Keratinocyte (primary cell): ENCODE data around the gene ADCY10. TPM values are rescaled to one million over a fixed set of nuclear protein-coding genes. Genes with fewer than 3 reads are reported as not detected.

Experiments used
- DNase-seq: peaks from one replicate; pipeline ENCODE4 v3.0.0-alpha.2; 2011; ENCODE audit warnings: low read depth, missing footprints, low spot score
- FAIRE-seq: peaks from 2 replicates; lab custom pipeline; 2011; peaks lifted over from hg19 to GRCh38; lab: Jason Lieb, UNC
- H2AFZ ChIP-seq: 2 replicates; pipeline ENCODE4 v1.6.0; 2012; ENCODE audit warnings: low read length, control low read depth, inconsistent platforms; ENCODE audit not compliant: control insufficient read depth
- H3K27ac ChIP-seq: 2 replicates; pipeline ENCODE4 v1.5.1; 2011; ENCODE audit warnings: low read length; ENCODE audit not compliant: control insufficient read depth, insufficient read depth
- H3K27me3 ChIP-seq: 3 replicates; pipeline ENCODE4 v1.6.0; 2011; ENCODE audit warnings: low read length; ENCODE audit not compliant: control insufficient read depth, insufficient read depth; ENCODE audit errors: extremely low read depth
- H3K36me3 ChIP-seq, 2 experiments: 2 replicates in 1 of 2; 3 replicates in 1 of 2; pipeline ENCODE4 v1.5.1; 2011; ENCODE audit warnings: low read length in 2 of 2, mild to moderate bottlenecking in 1 of 2; ENCODE audit not compliant: control insufficient read depth in 2 of 2, insufficient read depth in 2 of 2; ENCODE audit errors: extremely low read depth in 1 of 2
- H3K4me1 ChIP-seq: 3 replicates; pipeline ENCODE4 v1.5.1; 2011; ENCODE audit warnings: low read length; ENCODE audit not compliant: control insufficient read depth, insufficient read depth; ENCODE audit errors: extremely low read depth
- H3K4me2 ChIP-seq: 3 replicates; pipeline ENCODE4 v1.6.0; 2011; ENCODE audit warnings: low read depth, low read length; ENCODE audit not compliant: control insufficient read depth, insufficient read depth; ENCODE audit errors: extremely low read depth
- H3K4me3 ChIP-seq, 3 experiments: fragments of 200-600 bp in 1 of 3; sonication (generic) in 1 of 3; 2 replicates in 2 of 3; 3 replicates in 1 of 3; pipeline ENCODE4 v1.5.1; 2011 to 2016; ENCODE audit warnings: low read length in 3 of 3, mild to moderate bottlenecking in 3 of 3, control low read depth in 2 of 3, inconsistent platforms in 1 of 3, low read depth in 1 of 3, mixed read lengths in 1 of 3, mixed run types in 1 of 3, moderate library complexity in 1 of 3; ENCODE audit not compliant: control insufficient read depth in 2 of 3, insufficient read depth in 2 of 3; ENCODE audit errors: extremely low read depth in 1 of 3
- H3K79me2 ChIP-seq: 2 replicates; pipeline ENCODE4 v1.6.0; 2012; ENCODE audit warnings: low read length; ENCODE audit not compliant: control insufficient read depth, insufficient read depth
- H3K9ac ChIP-seq: 3 replicates; pipeline ENCODE4 v1.6.0; 2011; ENCODE audit warnings: low read length; ENCODE audit not compliant: control insufficient read depth, insufficient read depth; ENCODE audit errors: extremely low read depth
- H3K9me1 ChIP-seq: 3 replicates; pipeline ENCODE4 v1.6.0; 2011; ENCODE audit warnings: low read length; ENCODE audit not compliant: control insufficient read depth, insufficient read depth; ENCODE audit errors: extremely low read depth
- H3K9me3 ChIP-seq: 2 replicates; pipeline ENCODE4 v1.5.1; 2012; ENCODE audit warnings: low read depth, low read length; ENCODE audit not compliant: control insufficient read depth
- H4K20me1 ChIP-seq: 3 replicates; pipeline ENCODE4 v1.6.0; 2011; ENCODE audit warnings: low read length; ENCODE audit not compliant: control insufficient read depth, insufficient read depth; ENCODE audit errors: extremely low read depth
- CTCF ChIP-seq, 3 experiments: IDR thresholded peaks in 1 of 3; conservative IDR thresholded peaks in 1 of 3; optimal IDR thresholded peaks in 1 of 3; 2 replicates in 2 of 3; 3 replicates in 1 of 3; pipeline versions ENCODE3 to v1.5.1; 2011; ENCODE audit warnings: low read length in 3 of 3, mild to moderate bottlenecking in 3 of 3, moderate library complexity in 2 of 3, control low read depth in 1 of 3, inconsistent platforms in 1 of 3; ENCODE audit not compliant: insufficient read depth in 2 of 3; ENCODE audit errors: extremely low read depth in 1 of 3
- EZH2 ChIP-seq: IDR thresholded peaks from one replicate; pipeline ENCODE4 v1.6.1; 2012; ENCODE audit warnings: inconsistent platforms, mild to moderate bottlenecking, low read length, moderate library complexity
- dilution Hi-C: fragments of 300-500 bp; cut with MboI; formaldehyde crosslinking; loops from one replicate; pipeline ENCODE4 v1.7.0; 2020; ENCODE audit warnings: low sequenced_read_pairs; ENCODE audit not compliant: extremely low pct_ligation_motif_present
- polyA plus RNA-seq, 5 experiments: library from polyadenylated mRNA; depleted of rRNA in 3 of 5; stranded (reverse) in 3 of 5; stranded (forward) in 1 of 5; unstranded in 1 of 5; fragments of >200 nt; gene quantifications; 1 replicate in 1 of 5; 2 replicates in 3 of 5; 3 replicates in 1 of 5; pipeline versions ENCODE4 v1.2.1 to v1.2.3, GENCODE V29; 2011 to 2012; ENCODE audit warnings: missing spikeins in 2 of 5, low read depth in 1 of 5, low replicate concordance in 1 of 5

Gene ADCY10
- polyA plus RNA-seq, 1 donor (not counting 4 experiments of a cell fraction or from before 2014, with no cell fraction given), result 0.04 TPM

DNA sequence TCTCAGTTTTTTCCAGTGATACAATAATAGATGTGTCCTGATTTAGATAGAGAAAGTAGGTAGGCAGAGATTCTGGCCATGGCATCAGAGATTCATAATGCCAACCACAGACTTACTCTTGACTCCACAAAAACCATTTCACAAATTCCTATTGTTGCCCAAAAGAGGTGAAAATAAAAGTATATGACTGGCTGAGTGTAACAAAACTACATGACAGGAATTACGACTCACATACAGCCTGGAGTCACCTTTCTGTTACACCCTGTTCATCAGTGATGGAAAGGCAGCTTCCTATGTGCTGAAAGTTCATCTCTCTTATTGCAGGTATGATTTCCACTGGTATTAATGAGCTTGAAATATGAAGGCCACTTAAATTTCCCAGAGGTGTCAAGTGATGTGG is 119.9 kb downstream of the ADCY10 start:
- H3K9ac ChIP-seq, result no peak overlapping the region
- TF ChIP-seq CTCF (optimal IDR thresholded peaks at IDR 0.05 in 1 of 3, IDR thresholded peaks at IDR 0.05 in 1 of 3, conservative IDR thresholded peaks at IDR 0.05 in 1 of 3; ENCODE audit: extremely low read depth in 1 of 3, insufficient read depth in 2 of 3, low read length in 3 of 3) (no peak), EZH2 (no peak)
- no peak overlapping the region for H3K4me2 ChIP-seq
- H3K4me3 ChIP-seq, result no peak overlapping the region
- peaks cover 0 to 5% of the 10 kb centered on the region in 2 experiments for H3K36me3 ChIP-seq
- H2AFZ ChIP-seq, result no peak overlapping the region
- no peaks in the 10 kb centered on the region for H3K79me2 ChIP-seq
- no peaks in the 10 kb centered on the region for H3K9me1 ChIP-seq
- no peaks in the 10 kb centered on the region for H4K20me1 ChIP-seq
- no peaks in the 10 kb centered on the region for H3K9me3 ChIP-seq
- H3K27ac ChIP-seq, result no peak overlapping the region
- dilution Hi-C loops, result no loop called here
- H3K4me1 ChIP-seq, result peaks cover 56% of the 10 kb centered on the region
- no peak for DNase-seq
- H3K27me3 ChIP-seq, result no peaks in the 10 kb centered on the region
- no peak for FAIRE-seq

- Histone ChIP-seq H3K36me3 (peaks cover 1 to 5% of the 10 kb centered on the region in 2 experiments), H3K9me1 (no peaks in the 10 kb centered on the region), H3K79me2 (no peaks in the 10 kb centered on the region), H3K9me3 (no peaks in the 10 kb centered on the region), H4K20me1 (no peaks in the 10 kb centered on the region), H3K27ac (no peak overlapping the region), H3K27me3 (no peaks in the 10 kb centered on the region), H2AFZ (no peak overlapping the region), H3K4me2 (no peak overlapping the region), H3K4me3 (no peak overlapping the region), H3K4me1 (peaks cover 48% of the 10 kb centered on the region), H3K9ac (no peak overlapping the region)
- FAIRE-seq (no peak), DNase-seq (no peak)
- TF ChIP-seq CTCF (optimal IDR thresholded peaks at IDR 0.05 in 1 of 3, IDR thresholded peaks at IDR 0.05 in 1 of 3, conservative IDR thresholded peaks at IDR 0.05 in 1 of 3; ENCODE audit: extremely low read depth in 1 of 3, insufficient read depth in 2 of 3, low read length in 3 of 3) (no peak), EZH2 (no peak)
- dilution Hi-C loops, result no loop called here
These were observed 121.8 kb downstream of the ADCY10 start for GRCh38 chr1:167792188-167792565.
